GM20000 (cell line): ENCODE results near the gene INPP5A.
"Not testable (repeated sequence)": the region's sequence is repeated elsewhere in the genome, so short reads cannot be mapped to it uniquely, and the experiment has no call there.

Source experiments
- DNase-seq: peaks from one replicate; pipeline ENCODE4 v3.0.0; 2012; ENCODE audit warnings: low spot score
- TF ChIP-seq, protein P1 (sequence below): IDR thresholded peaks from 2 replicates; pipeline ENCODE4 v1.5.1; 2012; ENCODE audit warnings: mild to moderate bottlenecking, control low read depth; ENCODE audit errors: extremely low read depth, missing control alignments

The INPP5A gene

GRCh38 chr10:132701846-132702190 is 164.2 kb downstream of the INPP5A start:
- no peak for DNase-seq
- TF ChIP-seq, protein P1, sequence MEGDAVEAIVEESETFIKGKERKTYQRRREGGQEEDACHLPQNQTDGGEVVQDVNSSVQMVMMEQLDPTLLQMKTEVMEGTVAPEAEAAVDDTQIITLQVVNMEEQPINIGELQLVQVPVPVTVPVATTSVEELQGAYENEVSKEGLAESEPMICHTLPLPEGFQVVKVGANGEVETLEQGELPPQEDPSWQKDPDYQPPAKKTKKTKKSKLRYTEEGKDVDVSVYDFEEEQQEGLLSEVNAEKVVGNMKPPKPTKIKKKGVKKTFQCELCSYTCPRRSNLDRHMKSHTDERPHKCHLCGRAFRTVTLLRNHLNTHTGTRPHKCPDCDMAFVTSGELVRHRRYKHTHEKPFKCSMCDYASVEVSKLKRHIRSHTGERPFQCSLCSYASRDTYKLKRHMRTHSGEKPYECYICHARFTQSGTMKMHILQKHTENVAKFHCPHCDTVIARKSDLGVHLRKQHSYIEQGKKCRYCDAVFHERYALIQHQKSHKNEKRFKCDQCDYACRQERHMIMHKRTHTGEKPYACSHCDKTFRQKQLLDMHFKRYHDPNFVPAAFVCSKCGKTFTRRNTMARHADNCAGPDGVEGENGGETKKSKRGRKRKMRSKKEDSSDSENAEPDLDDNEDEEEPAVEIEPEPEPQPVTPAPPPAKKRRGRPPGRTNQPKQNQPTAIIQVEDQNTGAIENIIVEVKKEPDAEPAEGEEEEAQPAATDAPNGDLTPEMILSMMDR, result no peak

GRCh38 chr10:132702601-132703418 is 165.2 kb downstream of the INPP5A start:
- no peak for DNase-seq

DNA sequence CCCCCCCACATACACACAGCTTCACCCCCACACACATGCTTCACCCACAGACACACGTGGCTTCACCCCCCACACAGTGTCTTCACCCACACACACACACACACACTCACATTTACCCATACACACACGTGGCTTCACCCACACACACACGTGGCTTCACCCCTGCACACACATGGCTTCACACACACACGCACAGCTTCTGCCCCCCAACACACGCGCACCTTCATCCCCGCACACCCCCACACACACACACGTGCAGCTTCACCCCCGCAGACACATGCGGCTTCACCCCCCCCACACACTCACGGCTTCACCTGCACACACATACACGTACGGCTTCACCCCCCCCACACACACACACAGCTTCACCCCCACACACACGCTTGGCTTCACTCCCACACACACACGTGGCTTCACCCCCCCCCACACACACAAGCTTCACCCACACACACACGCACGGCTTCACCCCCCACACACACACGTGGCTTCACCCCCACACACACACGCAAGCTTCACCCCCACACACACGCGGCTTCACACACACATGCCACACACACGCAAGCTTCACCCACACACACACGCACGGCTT is 165.9 kb downstream of the INPP5A start:
- DNase-seq, result no peak
- TF ChIP-seq, protein P1, result no peak

More at GRCh38 chr10:132702601-132703418, 165.2 kb downstream of the INPP5A start:
- TF ChIP-seq, protein P1, result no peak

DNA sequence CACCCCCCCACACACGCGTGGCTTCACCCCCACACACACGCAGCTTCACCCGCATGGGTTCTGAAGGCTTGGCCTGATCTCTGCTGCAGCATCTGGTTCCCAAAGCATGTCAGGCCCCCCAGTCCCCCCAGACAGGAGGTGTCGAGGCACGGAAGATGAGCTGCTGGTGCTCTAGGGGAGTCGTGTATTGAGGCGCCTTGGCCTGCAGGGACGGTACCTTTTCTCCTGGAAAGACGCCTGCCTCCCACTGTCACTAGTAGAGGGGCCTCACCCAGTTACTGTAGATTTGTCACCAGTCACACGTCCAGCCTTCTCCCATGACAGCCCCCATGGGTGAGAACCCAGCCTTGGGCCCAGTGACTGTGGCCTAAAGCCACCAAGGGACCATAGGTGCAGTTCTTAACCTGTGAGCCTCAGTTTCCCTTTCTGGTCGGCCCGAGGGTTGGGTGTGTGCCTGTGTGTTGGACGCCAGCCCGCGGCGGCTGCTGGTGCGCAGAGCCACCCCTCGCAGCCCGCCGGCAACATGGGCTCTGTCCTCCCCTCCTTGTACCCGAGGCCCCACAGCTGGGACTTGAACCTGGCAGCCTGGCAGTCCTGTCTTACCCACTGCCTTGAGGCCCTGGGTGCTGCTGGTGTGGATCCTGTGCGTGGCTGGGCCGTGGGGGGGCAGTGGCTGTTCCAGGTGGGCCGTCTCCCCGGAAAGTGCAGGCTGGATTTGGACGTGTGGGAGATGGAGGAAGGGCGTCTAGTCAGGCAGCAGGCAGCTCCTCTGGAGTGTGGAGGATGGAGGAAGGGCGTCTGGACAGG is 166.6 kb downstream of the INPP5A start:
- DNase-seq, result no peak
- TF ChIP-seq, protein P1, result no peak

DNA sequence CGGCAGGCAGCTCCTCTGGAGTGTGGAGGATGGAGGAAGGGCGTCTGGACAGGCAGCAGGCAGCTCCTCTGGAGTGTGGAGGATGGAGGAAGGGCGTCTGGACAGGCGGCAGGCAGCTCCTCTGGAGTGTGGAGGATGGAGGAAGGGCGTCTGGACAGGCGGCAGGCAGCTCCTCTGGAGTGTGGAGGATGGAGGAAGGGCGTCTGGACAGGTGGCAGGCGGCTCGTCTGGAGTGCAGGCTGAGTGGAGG is 167.2 kb downstream of the INPP5A start:
- DNase-seq, result not testable (repeated sequence)

GRCh38 chr10:132705173-132705572 is 167.6 kb downstream of the INPP5A start:
- no peak for DNase-seq

DNA sequence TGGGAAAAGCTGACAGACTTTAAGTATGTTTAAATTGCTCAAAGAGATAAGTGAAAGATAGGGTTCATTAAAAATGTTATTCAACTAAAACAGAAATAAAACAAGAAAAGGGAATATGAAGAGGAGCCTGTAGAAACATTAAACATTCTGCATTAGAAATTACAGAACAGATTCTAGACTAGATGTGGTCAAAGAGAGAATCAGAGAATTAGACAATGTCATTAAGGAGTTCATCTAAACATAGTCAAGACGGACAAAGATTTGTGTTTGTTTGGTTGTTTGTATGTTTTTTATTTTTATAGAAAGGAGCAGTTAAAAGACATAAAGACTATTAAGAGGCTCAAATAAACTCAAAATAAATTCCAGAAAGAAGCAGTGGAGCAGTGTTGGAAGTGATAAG is 168.4 kb downstream of the INPP5A start:
- TF ChIP-seq, protein P1, result no peak
- no peak for DNase-seq

More at GRCh38 chr10:132705173-132705572, 167.6 kb downstream of the INPP5A start:
- TF ChIP-seq, protein P1, result no peak
